OCI-LY7 (cell line): ENCODE measurements around the gene SLC4A1AP.
"Not testable (repeated sequence)": the region's sequence is repeated elsewhere in the genome, so short reads cannot be mapped to it uniquely, and the experiment has no call there.

Source experiments
- EZH2phosphoT487 ChIP-seq: fragments of 200-600 bp; sonication (generic); IDR thresholded peaks from 2 replicates; pipeline ENCODE4 v1.6.1; 2018; ENCODE audit warnings: low read depth, borderline replicate concordance, mild to moderate bottlenecking, mixed run types, antibody characterized with exemption, low read length, moderate library complexity, mixed read lengths
- TF ChIP-seq, protein P1 (sequence below): fragments of 200-600 bp; sonication (generic); conservative IDR thresholded peaks from 2 replicates; pipeline ENCODE4 v1.5.1; 2014; ENCODE audit warnings: mild to moderate bottlenecking, antibody characterized with exemption, low read length, moderate library complexity, mixed read lengths

DNA sequence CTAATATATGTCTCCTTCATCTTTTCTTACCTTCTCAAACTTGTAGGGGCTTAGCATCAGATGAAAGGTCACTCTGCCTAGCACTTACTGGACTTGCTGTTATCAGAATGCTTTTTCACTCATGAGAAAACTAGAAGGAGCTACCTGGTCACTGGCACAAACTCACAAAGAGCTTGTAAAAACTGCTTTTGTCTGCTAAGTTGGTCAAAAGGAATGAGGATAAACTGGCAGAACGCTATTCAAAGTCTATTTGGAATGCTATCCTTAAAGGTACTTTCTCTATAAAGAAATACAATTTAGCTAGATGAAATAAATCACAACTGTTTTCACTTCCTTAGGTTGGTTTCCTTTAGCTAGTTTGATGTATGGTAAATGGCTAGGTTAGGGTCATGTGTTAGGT, 37.4 kb upstream of the SLC4A1AP start:
- TF ChIP-seq, protein P1, sequence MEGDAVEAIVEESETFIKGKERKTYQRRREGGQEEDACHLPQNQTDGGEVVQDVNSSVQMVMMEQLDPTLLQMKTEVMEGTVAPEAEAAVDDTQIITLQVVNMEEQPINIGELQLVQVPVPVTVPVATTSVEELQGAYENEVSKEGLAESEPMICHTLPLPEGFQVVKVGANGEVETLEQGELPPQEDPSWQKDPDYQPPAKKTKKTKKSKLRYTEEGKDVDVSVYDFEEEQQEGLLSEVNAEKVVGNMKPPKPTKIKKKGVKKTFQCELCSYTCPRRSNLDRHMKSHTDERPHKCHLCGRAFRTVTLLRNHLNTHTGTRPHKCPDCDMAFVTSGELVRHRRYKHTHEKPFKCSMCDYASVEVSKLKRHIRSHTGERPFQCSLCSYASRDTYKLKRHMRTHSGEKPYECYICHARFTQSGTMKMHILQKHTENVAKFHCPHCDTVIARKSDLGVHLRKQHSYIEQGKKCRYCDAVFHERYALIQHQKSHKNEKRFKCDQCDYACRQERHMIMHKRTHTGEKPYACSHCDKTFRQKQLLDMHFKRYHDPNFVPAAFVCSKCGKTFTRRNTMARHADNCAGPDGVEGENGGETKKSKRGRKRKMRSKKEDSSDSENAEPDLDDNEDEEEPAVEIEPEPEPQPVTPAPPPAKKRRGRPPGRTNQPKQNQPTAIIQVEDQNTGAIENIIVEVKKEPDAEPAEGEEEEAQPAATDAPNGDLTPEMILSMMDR = not testable (repeated sequence)
- TF ChIP-seq EZH2phosphoT487 = not testable (repeated sequence)
